B cell (primary cell): ENCODE measurements around the gene KLHL10. TPM values are rescaled to one million over a fixed set of nuclear protein-coding genes. Genes with fewer than 3 reads are reported as not detected.

Source experiments
- ATAC-seq: fragments of 200-7000 bp; cut with Tn5 transposase; one replicate; pipeline ENCODE4 v1.10.0; 2021; ENCODE audit warnings: low read depth, mild to moderate bottlenecking, moderate number of reproducible peaks, moderate library complexity
- CTCF ChIA-PET: fragments of 350-600 bp; sonication (Branson Sonifier 250); formaldehyde crosslinking; loops from one replicate; lab custom pipeline; 2021; ENCODE audit warnings: antibody characterized with exemption, inconsistent platforms; lab: Charles Lee
- POLR2A ChIA-PET: fragments of 350-600 bp; sonication (Branson Sonifier 250); formaldehyde crosslinking; loops from one replicate; lab custom pipeline; 2021; ENCODE audit warnings: antibody characterized with exemption; lab: Charles Lee
- DNase-seq: peaks from one replicate; pipeline ENCODE4 v3.0.0; 2013
- H2AFZ ChIP-seq: 2 replicates; pipeline ENCODE4 v1.6.1; 2012; ENCODE audit warnings: mild to moderate bottlenecking, low read depth, low read length; ENCODE audit not compliant: insufficient read depth, poor library complexity, severe bottlenecking
- H3K27ac ChIP-seq, 2 donors: 1 replicate in 1 of 2; 2 replicates in 1 of 2; pipeline ENCODE4 v1.5.1; 2012 to 2013; ENCODE audit warnings: low read length in 2 of 2, mild to moderate bottlenecking in 2 of 2, moderate library complexity in 1 of 2
- H3K27me3 ChIP-seq, 4 experiments: fragments of 200-600 bp in 1 of 4; sonication (generic) in 1 of 4; replicated peaks in 1 of 4; 1 replicate in 2 of 4; 2 replicates in 2 of 4; pipeline versions ENCODE4 v1.6.1 to v1.7.0; 2013 to 2016; ENCODE audit warnings: low read length in 3 of 4, mild to moderate bottlenecking in 2 of 4, mixed read lengths in 1 of 4, moderate library complexity in 1 of 4; ENCODE audit not compliant: insufficient read depth in 4 of 4, control insufficient read depth in 3 of 4; ENCODE audit errors: control extremely low read depth in 1 of 4
- H3K36me3 ChIP-seq, 2 experiments: replicated peaks in 1 of 2; 1 replicate in 1 of 2; 2 replicates in 1 of 2; pipeline versions ENCODE4 v1.6.1 to v1.7.1; 2013; ENCODE audit warnings: low read length in 1 of 2; ENCODE audit not compliant: insufficient read depth in 2 of 2, control insufficient read depth in 1 of 2; ENCODE audit errors: control extremely low read depth in 1 of 2, extremely low read depth in 1 of 2
- H3K4me1 ChIP-seq, 2 donors: fragments of 200-600 bp in 1 of 2; sonication (generic) in 1 of 2; 1 replicate in 1 of 2; 2 replicates in 1 of 2; pipeline versions ENCODE4 v1.5.1 to v1.6.1; 2013 to 2017; ENCODE audit warnings: low read length in 2 of 2; ENCODE audit not compliant: control insufficient read depth in 2 of 2, insufficient read depth in 2 of 2
- H3K4me2 ChIP-seq: replicated peaks from 2 replicates; pipeline ENCODE3; 2012; ENCODE audit warnings: mild to moderate bottlenecking, low read depth, low read length; ENCODE audit not compliant: poor library complexity, severe bottlenecking
- H3K4me3 ChIP-seq, 5 experiments: fragments of 200-600 bp in 1 of 5; sonication (generic) in 1 of 5; 1 replicate in 3 of 5; 2 replicates in 2 of 5; pipeline versions ENCODE4 v1.5.1 to v1.7.0; 2011 to 2016; ENCODE audit warnings: low read length in 4 of 5, mild to moderate bottlenecking in 4 of 5, low read depth in 2 of 5, control low read depth in 1 of 5, moderate library complexity in 1 of 5; ENCODE audit not compliant: insufficient read depth in 1 of 5; ENCODE audit errors: control extremely low read depth in 1 of 5, extremely low read depth in 1 of 5
- H3K79me2 ChIP-seq: fragments of 200-600 bp; sonication (generic); one replicate; pipeline ENCODE4 v1.6.0; 2016; ENCODE audit warnings: low read length; ENCODE audit not compliant: control insufficient read depth, insufficient read depth
- H3K9ac ChIP-seq: fragments of 200-600 bp; sonication (generic); 2 replicates; pipeline ENCODE4 v1.6.1; 2017; ENCODE audit warnings: mild to moderate bottlenecking, low read length, moderate library complexity
- H3K9me3 ChIP-seq, 3 donors: one replicate each; pipeline versions ENCODE4 v1.6.1 to v1.7.1; 2013; ENCODE audit warnings: low read length in 2 of 3; ENCODE audit not compliant: control insufficient read depth in 2 of 3, insufficient read depth in 1 of 3; ENCODE audit errors: control extremely low read depth in 1 of 3
- H4K20me1 ChIP-seq: 2 replicates; pipeline ENCODE4 v1.6.0; 2012; ENCODE audit warnings: mild to moderate bottlenecking, low read length; ENCODE audit not compliant: insufficient read depth, control insufficient read depth, poor library complexity, severe bottlenecking
- H3K27ac Mint-ChIP-seq: one replicate; pipeline ENCODE4 v1.8.0; 2021; ENCODE audit warnings: mixed read lengths
- H3K27me3 Mint-ChIP-seq: one replicate; pipeline ENCODE4 v1.8.0; 2021; ENCODE audit warnings: mixed read lengths
- H3K4me1 Mint-ChIP-seq: one replicate; pipeline ENCODE4 v1.8.0; 2021; ENCODE audit warnings: mixed read lengths
- H3K4me3 Mint-ChIP-seq: one replicate; pipeline ENCODE4 v1.8.0; 2021; ENCODE audit warnings: mixed read lengths
- H3K9me3 Mint-ChIP-seq: one replicate; pipeline ENCODE4 v1.8.0; 2022; ENCODE audit warnings: mixed read lengths; ENCODE audit not compliant: insufficient read depth
- CTCF ChIP-seq: fragments of 200-600 bp; IDR thresholded peaks from one replicate; pipeline ENCODE4 v1.8.0; 2022; ENCODE audit warnings: antibody characterized with exemption, mild to moderate bottlenecking
- EZH2 ChIP-seq: IDR thresholded peaks from 2 replicates; pipeline ENCODE4 v1.6.1; 2012; ENCODE audit warnings: borderline replicate concordance, low read depth, mild to moderate bottlenecking, moderate library complexity, low read length; ENCODE audit not compliant: insufficient read depth, poor library complexity, severe bottlenecking
- WGBS: methylation state at CpG from one replicate; pipeline ENCODE4 v1.1.5; 2013; ENCODE audit warnings: missing lambda C conversion rate; ENCODE audit not compliant: insufficient coverage; 5-methylcytosine and 5-hydroxymethylcytosine counted together
- intact Hi-C: fragments of 100-400 bp; cut with micrococcal nuclease; formaldehyde crosslinking; loops from one replicate; pipeline ENCODE4 v1.10.0; 2022
- polyA plus RNA-seq: library from polyadenylated mRNA; depleted of rRNA; stranded (reverse); fragments of >200 nt; gene quantifications from 2 replicates; pipeline ENCODE4 v1.2.3, GENCODE V29; 2012
- total RNA-seq, 2 donors: library from RNA; stranded (reverse); fragments of 120-200 nt in 1 of 2; gene quantifications; 1 replicate in 1 of 2; 2 replicates in 1 of 2; pipeline versions ENCODE4 v1.2.3 to v1.2.4, GENCODE V29; 2013 to 2022

KLHL10 gene
- total and polyA plus RNA-seq, 2 donors (not counting 1 experiment from before 2014, with no cell fraction given) = 0.12 to 0.37 TPM

DNA sequence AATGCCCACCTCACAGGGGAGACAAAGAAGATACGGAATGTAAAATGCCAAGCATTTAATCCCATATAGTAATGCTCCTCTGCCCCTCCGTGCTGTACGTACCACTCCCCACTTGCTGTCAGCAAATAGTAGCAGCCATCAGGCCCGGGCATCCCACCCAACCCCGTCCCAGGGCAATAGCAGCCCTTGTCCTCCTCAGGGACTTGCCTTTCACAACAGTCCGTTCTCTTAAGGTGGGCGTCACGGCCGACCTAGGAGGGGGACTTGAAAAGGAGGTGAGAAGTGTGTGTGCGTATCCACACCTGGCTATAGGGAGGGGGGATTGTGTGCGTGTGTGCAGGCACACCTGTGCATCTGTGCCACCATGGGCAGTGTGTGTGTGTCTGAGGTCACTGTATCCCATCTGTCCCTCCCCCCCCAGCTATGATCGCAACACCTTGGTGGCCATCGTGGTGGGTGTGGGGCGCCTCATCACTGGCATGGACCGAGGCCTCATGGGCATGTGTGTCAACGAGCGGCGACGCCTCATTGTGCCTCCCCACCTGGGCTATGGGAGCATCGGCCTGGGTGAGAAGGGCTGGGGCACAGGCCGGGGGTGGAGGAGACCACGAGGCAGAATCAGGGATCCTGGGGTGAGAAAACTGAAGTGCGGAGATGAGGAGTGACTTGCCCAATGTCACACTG is 20.8 kb upstream of the KLHL10 start:
- Histone ChIP-seq H3K4me1 (peaks cover 11% of the 10 kb centered on the region in 2 donors), H3K4me2 (no peak overlapping the region), H3K9ac (no peak overlapping the region), H3K27me3 (peaks cover 0 to 13% (median 3%) of the 10 kb centered on the region in 4 experiments), H3K9me3 (no peaks in the 10 kb centered on the region), H3K36me3 (no peaks in the 10 kb centered on the region), H3K27ac (no peak overlapping the region), H2AFZ (no peak overlapping the region), H4K20me1 (no peaks in the 10 kb centered on the region), H3K4me3 (no peak overlapping the region), H3K79me2 (no peaks in the 10 kb centered on the region)
- 94% methylated on average over 16 of the region's 23 CpGs for WGBS
- POLR2A ChIA-PET = no interaction called here
- H3K4me3 Mint-ChIP-seq = no peak overlapping the region
- intact Hi-C loops = no loop called here
- CTCF ChIA-PET = no interaction called here
- no peaks in the 10 kb centered on the region for H3K27me3 Mint-ChIP-seq
- no peaks in the 10 kb centered on the region for H3K9me3 Mint-ChIP-seq
- TF ChIP-seq CTCF (no peak), EZH2 (no peak)
- no peak overlapping the region for H3K27ac Mint-ChIP-seq
- peaks cover 12% of the 10 kb centered on the region for H3K4me1 Mint-ChIP-seq
- DNase-seq = no peak
- ATAC-seq = no peak

- Histone ChIP-seq H4K20me1 (no peaks in the 10 kb centered on the region), H3K79me2 (no peaks in the 10 kb centered on the region), H3K9ac (no peak overlapping the region), H3K9me3 (no peaks in the 10 kb centered on the region), H3K27me3 (peaks cover 0 to 1% (median 0%) of the 10 kb centered on the region in 4 experiments), H2AFZ (no peak overlapping the region), H3K4me3 (no peak overlapping the region), H3K36me3 (no peaks in the 10 kb centered on the region), H3K4me2 (no peak overlapping the region), H3K4me1 (no peaks in the 10 kb centered on the region), H3K27ac (no peak overlapping the region)
- H3K4me3 Mint-ChIP-seq = no peak overlapping the region
- TF ChIP-seq CTCF = no peak
- TF ChIP-seq EZH2 = no peak
- peak overlapping the region; percentile 37 for H3K27ac Mint-ChIP-seq
- no peaks in the 10 kb centered on the region for H3K9me3 Mint-ChIP-seq
- POLR2A ChIA-PET = no interaction called here
- no peak for ATAC-seq
- no peak for DNase-seq
- WGBS = 93% methylated on average over 15 of the region's 20 CpGs
- CTCF ChIA-PET = interaction anchor here (1.3 kb wide), 1 partner anchor 16 kb away, joined by 3 read pairs; no protein-coding TSS in a partner anchor
- H3K27me3 Mint-ChIP-seq = no peaks in the 10 kb centered on the region
- peaks cover 2% of the 10 kb centered on the region for H3K4me1 Mint-ChIP-seq
- intact Hi-C loops = no loop called here
Observed at GRCh38 chr17:41818024-41818423, 19.6 kb upstream of the KLHL10 start.
